GM21723 (cell line): ENCODE data around the gene CKLF.
A peak's percentile ranks its signal among the peaks of the same experiment; 100 is the strongest.

Experiments used
- ATAC-seq: cut with Tn5 transposase; IDR thresholded peaks from one replicate; pipeline ENCODE4 v1.9.1; 2021; ENCODE audit warnings: mild to moderate bottlenecking, moderate library complexity; ENCODE audit not compliant: unreplicated experiment

Gene CKLF

GRCh38 chr16:66517586-66518263 lies 34.7 kb upstream of the CKLF start:
- ATAC-seq = no peak

GRCh38 chr16:66519482-66520373 lies 32.6 kb upstream of the CKLF start:
- ATAC-seq = no peak

GRCh38 chr16:66520406-66521170 lies 31.8 kb upstream of the CKLF start:
- ATAC-seq = no peak

- ATAC-seq = no peak
Observed at GRCh38 chr16:66521252-66521713, 31.1 kb upstream of the CKLF start.

GRCh38 chr16:66521951-66522771 lies 30.2 kb upstream of the CKLF start:
- ATAC-seq = peak; percentile 59

GRCh38 chr16:66522816-66523590 lies 29.4 kb upstream of the CKLF start:
- no peak for ATAC-seq

- ATAC-seq = peak; percentile 45
Observed at GRCh38 chr16:66523861-66524354, 28.5 kb upstream of the CKLF start.

GRCh38 chr16:66524601-66525164 lies 27.7 kb upstream of the CKLF start:
- peak; percentile 64 for ATAC-seq

- ATAC-seq = no peak
Observed at GRCh38 chr16:66525396-66526180, 26.8 kb upstream of the CKLF start.

GRCh38 chr16:66528294-66528693 lies 24.1 kb upstream of the CKLF start:
- ATAC-seq = no peak

GRCh38 chr16:66529475-66529874 lies 22.9 kb upstream of the CKLF start:
- no peak for ATAC-seq

- ATAC-seq = no peak
Observed at GRCh38 chr16:66534376-66534799, 18.0 kb upstream of the CKLF start.

- no peak for ATAC-seq
Observed at GRCh38 chr16:66536525-66536924, 15.9 kb upstream of the CKLF start.

- ATAC-seq = no peak
Observed at GRCh38 chr16:66537236-66537635, 15.1 kb upstream of the CKLF start.

GRCh38 chr16:66538910-66539309 lies 13.5 kb upstream of the CKLF start:
- ATAC-seq = no peak

GRCh38 chr16:66539623-66540469 lies 12.5 kb upstream of the CKLF start:
- ATAC-seq = peak; percentile 85
